HepG2 (cell line): ENCODE measurements around the gene ZC2HC1B. TPM values are rescaled to one million over a fixed set of nuclear protein-coding genes. Genes with fewer than 3 reads are reported as not detected.

Experiments
- ATAC-seq: fragments of 200-7000 bp; cut with Tn5 transposase; 3 replicates; pipeline ENCODE4 v1.9.1; 2020; ENCODE audit warnings: mild to moderate bottlenecking, moderate library complexity
- BruUV-seq: library from RNA; stranded (reverse); fragments of 400-500 nt; replicated peaks from 2 replicates; lab custom pipeline; 2021; lab: Mats Ljungman, UMichigan
- CTCF ChIA-PET: fragments of 300-600 bp; formaldehyde crosslinking; extraction: SDS; loops from one replicate; lab custom pipeline; 2021; ENCODE audit warnings: low total read pairs, inconsistent platforms, low intra/inter-chr PET ratio; lab: Yijun Ruan, JAX
- POLR2A ChIA-PET: fragments of 350-600 bp; sonication (Branson Sonifier 250); formaldehyde crosslinking; loops from one replicate; lab custom pipeline; 2020; ENCODE audit warnings: antibody characterized with exemption, inconsistent platforms; lab: Yijun Ruan, JAX
- DNase-seq: peaks from one replicate; pipeline ENCODE4 v3.0.0-alpha.2; 2015; ENCODE audit warnings: low spot score
- FAIRE-seq: peaks from 3 replicates; lab custom pipeline; 2011; peaks lifted over from hg19 to GRCh38; lab: Jason Lieb, UNC
- H2AFZ ChIP-seq: one replicate; pipeline ENCODE4 v1.6.1; 2011; ENCODE audit warnings: low read length, inconsistent platforms
- H3K27ac ChIP-seq: fragments of 300-600 bp; 3 replicates; pipeline ENCODE4 v1.8.0; 2011; ENCODE audit warnings: mixed run types, mild to moderate bottlenecking, mixed read lengths, low read length, inconsistent platforms; ENCODE audit not compliant: insufficient read depth; ENCODE audit errors: extremely low read length
- H3K27me3 ChIP-seq, 2 experiments: fragments of 200-600 bp in 1 of 2; 2 replicates in 1 of 2; 3 replicates in 1 of 2; pipeline versions ENCODE4 v1.6.0 to v1.8.0; 2011; ENCODE audit warnings: low read length in 2 of 2, mild to moderate bottlenecking in 2 of 2, moderate library complexity in 2 of 2, inconsistent platforms in 1 of 2; ENCODE audit not compliant: insufficient read depth in 2 of 2, control insufficient read depth in 1 of 2
- H3K36me3 ChIP-seq, 2 experiments: fragments of 200-600 bp in 1 of 2; replicated peaks in 1 of 2; 2 replicates in 1 of 2; 3 replicates in 1 of 2; pipeline versions ENCODE4 v1.5.1 to v1.8.0; 2011; ENCODE audit warnings: low read length in 2 of 2, inconsistent platforms in 1 of 2; ENCODE audit not compliant: insufficient read depth in 2 of 2, control insufficient read depth in 1 of 2
- H3K4me1 ChIP-seq: 2 replicates; pipeline ENCODE4 v1.5.1; 2012; ENCODE audit warnings: low read length, inconsistent platforms; ENCODE audit not compliant: insufficient read depth
- H3K4me2 ChIP-seq: 2 replicates; pipeline ENCODE4 v1.6.0; 2011; ENCODE audit warnings: low read depth, low read length, inconsistent platforms
- H3K4me3 ChIP-seq, 3 experiments: fragments of 200-600 bp in 1 of 3; sonication (generic), shearing (Covaris generic) in 1 of 3; replicated peaks in 1 of 3; 2 replicates each; pipeline ENCODE4 v1.5.1; 2011 to 2016; ENCODE audit warnings: low read length in 3 of 3, inconsistent platforms in 2 of 3, low read depth in 2 of 3, mild to moderate bottlenecking in 2 of 3, control low read depth in 1 of 3, mixed read lengths in 1 of 3; ENCODE audit not compliant: insufficient read depth in 1 of 3
- H3K79me2 ChIP-seq: one replicate; pipeline ENCODE4 v1.6.1; 2011; ENCODE audit warnings: low read length, inconsistent platforms; ENCODE audit not compliant: insufficient read depth
- H3K9ac ChIP-seq: 2 replicates; pipeline ENCODE4 v1.6.0; 2011; ENCODE audit warnings: mild to moderate bottlenecking, low read depth, low read length, inconsistent platforms; ENCODE audit not compliant: insufficient read depth
- H3K9me3 ChIP-seq: 2 replicates; pipeline ENCODE4 v1.5.1; 2012; ENCODE audit warnings: mild to moderate bottlenecking, low read length
- H4K20me1 ChIP-seq: 2 replicates; pipeline ENCODE4 v1.6.0; 2011; ENCODE audit warnings: inconsistent platforms, mild to moderate bottlenecking, low read length, moderate library complexity; ENCODE audit not compliant: insufficient read depth
- NCOA1 ChIP-seq: sonication (generic); formaldehyde crosslinking; IDR thresholded peaks from 2 replicates; pipeline ENCODE4 v1.9.0; 2021; ENCODE audit warnings: missing genetic modification reagents
- NFIC ChIP-seq: IDR thresholded peaks from 2 replicates; pipeline ENCODE4 v1.6.1; 2012; ENCODE audit warnings: mild to moderate bottlenecking, low read length, inconsistent platforms
- NFYC ChIP-seq: IDR thresholded peaks from 2 replicates; pipeline ENCODE4 v1.6.1; 2016; ENCODE audit warnings: missing genetic modification reagents, missing compliant biosample characterization
- NRL ChIP-seq: sonication (generic); formaldehyde crosslinking; IDR thresholded peaks from 2 replicates; pipeline ENCODE4 v1.5.0; 2020; ENCODE audit warnings: missing genetic modification reagents, mild to moderate bottlenecking, moderate library complexity, borderline replicate concordance
- RFX3 ChIP-seq: IDR thresholded peaks from 2 replicates; pipeline ENCODE4 v1.6.1; 2016; ENCODE audit warnings: missing biosample characterization, missing genetic modification reagents
- SATB2 ChIP-seq: sonication (generic); formaldehyde crosslinking; IDR thresholded peaks from 2 replicates; pipeline ENCODE4 v1.5.0; 2020; ENCODE audit warnings: missing genetic modification reagents
- TGIF2 ChIP-seq: IDR thresholded peaks from 2 replicates; pipeline ENCODE4 v1.6.1; 2016; ENCODE audit warnings: control low read depth, missing compliant biosample characterization
- ZFAT ChIP-seq: sonication (generic); formaldehyde crosslinking; conservative IDR thresholded peaks from 2 replicates; pipeline ENCODE4 v1.8.1; 2023; ENCODE audit warnings: missing genetic modification reagents, inconsistent platforms
- ZNF280B ChIP-seq: sonication (generic); formaldehyde crosslinking; IDR thresholded peaks from 2 replicates; pipeline ENCODE4 v1.5.0; 2020; ENCODE audit warnings: missing genetic modification reagents, mild to moderate bottlenecking, borderline replicate concordance
- ZNF33A ChIP-seq: sonication (generic); formaldehyde crosslinking; IDR thresholded peaks from 2 replicates; pipeline ENCODE4 v1.5.1; 2020; ENCODE audit warnings: missing genetic modification reagents, mild to moderate bottlenecking, moderate library complexity, borderline replicate concordance
- ZNF510 ChIP-seq: sonication (generic); formaldehyde crosslinking; IDR thresholded peaks from 2 replicates; pipeline ENCODE4 v1.4.0; 2020; ENCODE audit warnings: low read depth, mild to moderate bottlenecking, missing genetic modification reagents
- ZNF543 ChIP-seq: sonication (generic); formaldehyde crosslinking; IDR thresholded peaks from 2 replicates; pipeline ENCODE4 v1.4.0; 2020; ENCODE audit warnings: mild to moderate bottlenecking, missing genetic modification reagents
- ZNF577 ChIP-seq: sonication (generic); formaldehyde crosslinking; IDR thresholded peaks from 2 replicates; pipeline ENCODE4 v1.4.0; 2020; ENCODE audit warnings: mild to moderate bottlenecking, low read depth, missing genetic modification reagents, borderline replicate concordance
- ZNF670 ChIP-seq: sonication (generic); formaldehyde crosslinking; IDR thresholded peaks from 2 replicates; pipeline ENCODE4 v1.8.0; 2022; ENCODE audit warnings: mild to moderate bottlenecking, missing genetic modification reagents, borderline replicate concordance
- ZNF850 ChIP-seq: sonication (generic); formaldehyde crosslinking; conservative IDR thresholded peaks from 2 replicates; pipeline ENCODE4 v1.9.0; 2021; ENCODE audit warnings: mild to moderate bottlenecking, missing genetic modification reagents
- ZSCAN22 ChIP-seq: sonication (generic); formaldehyde crosslinking; IDR thresholded peaks from 2 replicates; pipeline ENCODE4 v1.4.0; 2020; ENCODE audit warnings: mild to moderate bottlenecking, missing genetic modification reagents
- WGBS: methylation state at CpG from one replicate; pipeline ENCODE4 v1.1.6; 2017; ENCODE audit warnings: low lambda C conversion rate; 5-methylcytosine and 5-hydroxymethylcytosine counted together
- in situ Hi-C: cut with HindIII; loops from 2 replicates; pipeline ENCODE4 v1.10.0; 2017; ENCODE audit warnings: low pct_unique_long_range_greater_than_20kb; ENCODE audit not compliant: extremely low pct_ligation_motif_present
- intact Hi-C: fragments of 100-400 bp; cut with micrococcal nuclease; formaldehyde crosslinking; loops from one replicate; pipeline ENCODE4 v1.10.0; 2022; ENCODE audit not compliant: unreplicated experiment
- polyA plus RNA-seq, 8 experiments: library from polyadenylated mRNA; depleted of rRNA in 3 of 8; stranded (reverse) in 7 of 8; unstranded in 1 of 8; fragments of >200 nt; fragmentation: Illumina TruSeq in 4 of 8; extraction: Trizol in 4 of 8; gene quantifications; 2 replicates each; pipeline versions ENCODE4 v1.2.1 to v1.2.3, GENCODE V29; 2011 to 2016; ENCODE audit warnings: low read depth in 4 of 8, missing spikeins in 1 of 8, mixed read lengths in 1 of 8; ENCODE audit not compliant: insufficient read depth in 1 of 8
- total RNA-seq, 5 experiments: library from RNA; depleted of rRNA; stranded (reverse); fragments of >200 nt; fragmentation: Illumina TruSeq; extraction: Trizol; gene quantifications; 2 replicates each; pipeline ENCODE4 v1.2.3, GENCODE V29; 2016; ENCODE audit warnings: low read depth in 1 of 5

ZC2HC1B gene
- total and polyA plus RNA-seq, 2 of the 13 experiments (the other 11 are each of a cell fraction or from before 2014, with no cell fraction given) = not detected

DNA sequence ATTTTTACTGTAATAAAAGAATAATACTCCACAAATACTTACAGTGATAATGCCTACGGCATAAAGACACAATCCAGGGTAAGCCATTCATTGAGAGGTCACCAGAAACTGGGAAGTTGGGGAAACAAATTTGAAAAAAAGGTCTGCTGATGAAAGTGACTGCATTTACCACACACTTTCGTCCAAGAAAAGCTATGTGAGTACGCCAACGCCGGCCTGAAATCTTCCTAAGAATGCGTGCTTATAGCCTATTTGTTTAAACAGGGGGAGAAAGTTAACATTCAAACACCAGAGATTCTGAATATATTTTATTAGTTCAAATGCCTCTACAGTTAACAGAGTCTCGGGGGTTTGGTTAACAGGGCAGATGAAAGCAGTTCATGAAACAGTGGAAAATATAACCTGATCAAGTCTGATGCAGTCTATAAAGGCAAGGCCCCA lies 21.8 kb upstream of the ZC2HC1B start:
- WGBS = 4% methylated on average over 7 of the region's 7 CpGs
- in situ Hi-C loops = loop anchor here (5.0 kb wide), 2 partner anchors 165 to 265 kb away; partner anchors contain the start of gene PHACTR2

GRCh38 chr6:143842902-143843676 lies 21.2 kb upstream of the ZC2HC1B start, which contains the start of gene LTV1:
TSS of gene LTV1 (plus strand) at chr6:143843338. CDS start at chr6:143843478, 140 bp downstream.
- FAIRE-seq = peak; percentile 83
- POLR2A ChIA-PET = interaction anchor here (0.6 to 3.1 kb wide), 31 partner anchors 8 to 784 kb away, joined by 3 to 48 read pairs (median 4); partner anchors contain the start of genes ADAT2, FUCA2, PEX3 and ZC2HC1B
- TF ChIP-seq SATB2 (CRISPR knock-in tag) (peak; percentile 97), ZNF670 (CRISPR knock-in tag) (peak; percentile 99), ZSCAN22 (CRISPR knock-in tag) (peak; percentile 86; the same call in 1 of the 2 replicates), ZNF850 (CRISPR knock-in tag) (0 out of 2 replicates have a peak, but pooled peaks have one; percentile 71), NRL (CRISPR knock-in tag) (peak; percentile 98), RFX3 (CRISPR knock-in tag) (peak; percentile 92), TGIF2 (CRISPR knock-in tag) (peak; percentile 98), NFYC (peak; percentile 91), ZNF577 (CRISPR knock-in tag) (peak; percentile 94; the same call in 1 of the 2 replicates), ZNF510 (peak; percentile 99), ZNF280B (CRISPR knock-in tag) (peak; percentile 99)

More for the DNA sequence above, 21.8 kb upstream of the ZC2HC1B start:
- Histone ChIP-seq H2AFZ (peak overlapping the region; percentile 79), H3K4me3 (peak overlapping the region; percentile 71 to 88 (median 82)), H3K4me2 (peak overlapping the region; percentile 87), H4K20me1 (no peaks in the 10 kb centered on the region), H3K27me3 (no peaks in the 10 kb centered on the region; a peak in 1 of 5 replicates), H3K36me3 (peaks cover 8 to 25% of the 10 kb centered on the region in 2 experiments), H3K4me1 (peaks cover 43% of the 10 kb centered on the region), H3K9ac (peak overlapping the region; percentile 98), H3K79me2 (peaks cover 27% of the 10 kb centered on the region), H3K9me3 (no peaks in the 10 kb centered on the region), H3K27ac (peak overlapping the region; percentile 95)
- TF ChIP-seq NCOA1 (CRISPR knock-in tag) (no peak), ZNF543 (no peak), ZNF33A (CRISPR knock-in tag) (0 out of 2 replicates have a peak, but pooled peaks have one; percentile 15), ZFAT (CRISPR knock-in tag) (0 out of 2 replicates have a peak, but pooled peaks have one; percentile 7), NFIC (0 out of 2 replicates have a peak, but pooled peaks have one; percentile 1)
- ChIA-PET CTCF (no interaction called here), POLR2A (interaction anchor here (0.8 to 3.1 kb wide), 28 partner anchors 8 to 784 kb away, joined by 3 to 48 read pairs (median 4); partner anchors contain the start of genes ADAT2, FUCA2, PEX3 and ZC2HC1B)
- no peak for DNase-seq
- intact Hi-C loops = loop anchor here (5.0 kb wide), 2 partner anchors 150 to 165 kb away; partner anchors contain the start of gene PHACTR2
- no peak for ATAC-seq
- BruUV-seq = TSS peak; percentile 99
- no peak for FAIRE-seq

More at GRCh38 chr6:143842902-143843676, 21.2 kb upstream of the ZC2HC1B start, which contains the start of gene LTV1:
- Histone ChIP-seq H3K36me3 (peaks cover 10 to 25% of the 10 kb centered on the region in 2 experiments), H3K79me2 (peaks cover 27% of the 10 kb centered on the region), H4K20me1 (no peaks in the 10 kb centered on the region), H3K27me3 (no peaks in the 10 kb centered on the region; a peak in 1 of 5 replicates), H3K4me1 (peaks cover 39% of the 10 kb centered on the region), H3K27ac (peak within 1 kb of the TSS; percentile 95), H3K9me3 (no peaks in the 10 kb centered on the region), H3K4me3 (peak within 1 kb of the TSS; percentile 75 to 88 (median 85)), H2AFZ (peak within 1 kb of the TSS; percentile 79), H3K9ac (peak within 1 kb of the TSS; percentile 98), H3K4me2 (peak within 1 kb of the TSS; percentile 87)
- in situ Hi-C loops (loop anchor here (5.0 kb wide), 2 partner anchors 166 to 266 kb away; partner anchors contain the start of gene PHACTR2), intact Hi-C loops (loop anchor here (1.0 to 5.0 kb wide), 5 partner anchors 98 to 268 kb away; partner anchors contain the start of gene PHACTR2)
- DNase-seq (peak; percentile 98), ATAC-seq (peak; percentile 97)
- no TSS peak for BruUV-seq
- WGBS = under 1% methylated on average over 39 of the region's 64 CpGs
- CTCF ChIA-PET = no interaction called here
